Activated CD4-positive, alpha-beta T cell treated with anti-CD3 and anti-CD28 coated beads for 36 hours (primary cell): ENCODE measurements around the gene SDC3. TPM values are rescaled to one million over a fixed set of nuclear protein-coding genes. Genes with fewer than 3 reads are reported as not detected.

Experiments used
- ATAC-seq: fragments of 200-7000 bp; cut with Tn5 transposase; one replicate; pipeline ENCODE4 v1.10.0; 2021; ENCODE audit warnings: mild to moderate bottlenecking, moderate library complexity
- CTCF ChIA-PET: fragments of 350-600 bp; sonication (Branson Sonifier 250); formaldehyde crosslinking; loops from one replicate; lab custom pipeline; 2021; ENCODE audit warnings: antibody characterized with exemption; lab: Charles Lee
- POLR2A ChIA-PET: fragments of 350-600 bp; sonication (Branson Sonifier 250); formaldehyde crosslinking; loops from one replicate; lab custom pipeline; 2021; ENCODE audit warnings: antibody characterized with exemption, inconsistent platforms; lab: Charles Lee
- DNase-seq: peaks from one replicate; pipeline ENCODE4 v3.0.0-alpha.2; 2020
- H3K27ac Mint-ChIP-seq: one replicate; pipeline ENCODE4 v1.8.0; 2021; ENCODE audit warnings: mixed read lengths
- H3K27me3 Mint-ChIP-seq: one replicate; pipeline ENCODE4 v1.8.0; 2021; ENCODE audit warnings: mixed read lengths
- H3K36me3 Mint-ChIP-seq: one replicate; pipeline ENCODE4 v1.8.0; 2021; ENCODE audit warnings: low read depth, mixed read lengths
- H3K4me1 Mint-ChIP-seq: one replicate; pipeline ENCODE4 v1.8.0; 2021; ENCODE audit warnings: mixed read lengths
- H3K4me3 Mint-ChIP-seq: one replicate; pipeline ENCODE4 v1.8.0; 2021; ENCODE audit warnings: mild to moderate bottlenecking, moderate library complexity, mixed read lengths
- H3K9me3 Mint-ChIP-seq: one replicate; pipeline ENCODE4 v1.8.0; 2021; ENCODE audit warnings: low read depth, mixed read lengths
- intact Hi-C, 2 experiments: fragments of 100-400 bp; cut with DNase I in 1 of 2; cut with micrococcal nuclease in 1 of 2; formaldehyde crosslinking; loops; one replicate each; pipeline versions ENCODE4 v1.14.2 to v1.15.1; 2022 to 2024; cut with DNase I, micrococcal nuclease
- total RNA-seq, 2 experiments: library from RNA; stranded (reverse); gene quantifications; one replicate each; pipeline ENCODE4 v1.2.3, GENCODE V29; 2021

The SDC3 gene
- total RNA-seq, 2 experiments from 2014 or later, result 0.18 to 0.37 TPM

DNA sequence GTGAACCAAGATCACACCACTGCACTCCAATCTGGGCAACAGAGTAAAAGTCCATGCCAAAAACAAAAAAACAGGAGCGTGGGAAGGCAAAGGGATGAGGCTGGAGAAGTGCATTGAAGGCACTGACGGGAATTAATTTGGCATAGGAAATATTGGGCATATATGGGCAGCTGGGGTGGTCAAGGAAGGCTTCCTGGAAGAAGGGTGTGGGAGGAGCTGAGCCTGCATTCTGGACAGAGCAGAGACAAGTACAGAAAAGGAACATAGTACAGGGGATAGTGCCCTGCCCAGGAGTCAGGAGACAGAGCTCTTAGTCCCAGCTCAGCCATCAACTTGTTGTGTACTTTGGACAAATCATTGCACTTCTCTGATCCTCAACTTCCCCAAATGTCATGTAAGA is 11.7 kb downstream of the SDC3 start:
- no peaks in the 10 kb centered on the region for H3K27me3 Mint-ChIP-seq
- H3K4me1 Mint-ChIP-seq, result no peaks in the 10 kb centered on the region
- ChIA-PET POLR2A (interaction anchor here (0.5 kb wide), 1 partner anchor 36 kb away, joined by 3 read pairs; no protein-coding TSS in a partner anchor), CTCF (interaction anchor here (1.3 to 1.7 kb wide), 2 partner anchors 30 to 95 kb away, joined by 3 to 7 read pairs; no protein-coding TSS in a partner anchor)
- H3K9me3 Mint-ChIP-seq, result no peaks in the 10 kb centered on the region
- ATAC-seq (no peak), DNase-seq (no peak)
- intact Hi-C loops, result no loop called here
- H3K4me3 Mint-ChIP-seq, result no peak overlapping the region
- H3K36me3 Mint-ChIP-seq, result no peaks in the 10 kb centered on the region
- H3K27ac Mint-ChIP-seq, result no peak overlapping the region

DNA sequence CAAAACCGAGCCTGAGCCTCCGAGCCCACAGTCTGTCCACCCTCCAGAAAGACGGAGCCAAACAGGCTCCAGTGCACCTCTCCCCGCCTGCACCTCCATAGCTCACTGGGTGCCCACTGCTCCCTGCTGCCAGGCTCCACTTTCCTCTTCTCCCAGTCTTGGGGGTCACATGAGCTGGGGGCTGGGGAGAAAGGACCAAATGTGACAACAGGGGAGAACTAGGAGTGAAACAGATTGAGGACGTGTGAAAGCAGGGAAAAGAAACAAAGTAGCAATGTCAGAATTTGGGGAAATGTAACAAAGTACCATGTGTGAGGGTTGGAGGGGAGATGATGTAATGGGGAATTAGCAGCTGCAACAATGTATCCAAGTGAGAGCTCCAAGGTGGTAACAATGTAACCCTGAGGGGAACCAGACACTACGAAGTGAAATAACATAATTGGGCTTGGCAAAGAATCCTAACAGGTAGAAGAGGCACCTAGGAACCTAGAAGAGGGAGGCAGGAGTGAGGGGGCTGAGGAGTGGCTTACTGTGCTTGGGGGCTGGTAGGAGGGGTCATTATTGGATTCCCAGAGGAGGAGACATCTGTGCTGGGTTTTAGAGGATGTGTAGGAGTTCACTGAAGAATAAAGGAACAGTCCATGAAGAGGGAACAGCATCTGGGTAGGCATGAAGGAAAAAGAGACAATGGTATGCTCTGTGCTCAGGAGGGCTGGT is 12.5 kb downstream of the SDC3 start:
- Mint-ChIP-seq H3K4me1 (no peaks in the 10 kb centered on the region), H3K27me3 (no peaks in the 10 kb centered on the region), H3K9me3 (no peaks in the 10 kb centered on the region), H3K27ac (no peak overlapping the region), H3K4me3 (no peak overlapping the region), H3K36me3 (no peaks in the 10 kb centered on the region)
- ATAC-seq (no peak), DNase-seq (no peak)
- intact Hi-C loops, result no loop called here
- POLR2A ChIA-PET, result no interaction called here
- CTCF ChIA-PET, result no interaction called here

DNA sequence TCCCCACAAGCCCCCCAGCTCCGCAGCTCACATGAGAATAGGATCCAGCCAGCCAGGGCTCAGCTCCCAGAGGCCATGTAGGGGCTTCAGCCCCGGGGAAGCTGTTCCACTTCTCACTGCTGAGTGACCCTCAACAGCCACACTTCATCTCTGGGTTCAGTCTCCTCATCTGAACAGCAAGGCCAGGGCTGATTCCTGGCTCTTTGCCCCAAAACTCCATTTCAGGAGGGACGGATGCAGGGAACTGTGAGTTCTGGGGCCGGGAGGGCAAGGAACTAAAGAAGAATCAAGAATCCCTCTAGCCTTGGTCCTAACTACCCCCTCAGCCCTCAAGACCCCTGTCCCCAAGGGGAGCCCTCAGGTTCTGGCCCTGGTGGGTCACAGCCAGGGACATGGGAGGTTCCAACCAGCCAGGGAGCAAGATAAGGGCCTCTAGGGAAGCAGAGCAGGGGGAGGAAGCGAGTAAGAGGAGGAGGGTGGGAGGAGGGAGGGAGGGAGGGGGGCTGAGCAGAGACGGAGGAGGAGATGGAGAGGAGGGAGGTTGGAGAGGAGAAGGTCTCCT is 13.1 kb downstream of the SDC3 start:
- Mint-ChIP-seq H3K27me3 (no peaks in the 10 kb centered on the region), H3K27ac (no peak overlapping the region), H3K36me3 (no peaks in the 10 kb centered on the region), H3K9me3 (no peaks in the 10 kb centered on the region), H3K4me1 (no peaks in the 10 kb centered on the region), H3K4me3 (no peak overlapping the region)
- CTCF ChIA-PET, result interaction anchor here (0.8 kb wide), 1 partner anchor 113 kb away, joined by 3 read pairs; no protein-coding TSS in a partner anchor
- intact Hi-C loops, result no loop called here
- POLR2A ChIA-PET, result no interaction called here
- no peak for DNase-seq
- no peak for ATAC-seq

DNA sequence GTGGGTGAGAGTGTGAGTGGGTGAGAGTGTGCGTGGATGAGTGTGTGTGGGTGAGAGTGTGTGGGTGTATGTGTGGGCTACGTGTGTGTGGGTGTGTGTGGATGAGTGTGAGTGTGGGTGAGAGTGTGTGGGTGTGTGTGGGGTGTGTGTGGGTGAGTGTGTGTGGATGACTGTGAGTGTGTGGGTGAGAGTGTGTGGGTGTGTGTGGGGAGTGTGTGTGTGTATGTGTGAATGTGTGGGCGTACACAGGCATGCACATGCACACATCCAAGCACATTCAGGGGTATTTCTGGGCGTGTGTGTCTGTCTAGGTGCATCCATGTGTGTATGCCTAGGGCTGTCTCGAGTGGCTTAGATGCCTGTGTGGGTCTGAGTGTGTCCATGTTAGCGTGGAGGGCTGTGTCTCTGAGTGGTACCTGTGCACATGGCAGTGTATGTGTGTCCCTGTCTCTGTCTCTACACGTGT is 14.0 kb downstream of the SDC3 start:
- Mint-ChIP-seq H3K27me3 (peaks cover under 1% of the 10 kb centered on the region), H3K27ac (no peak overlapping the region), H3K4me1 (no peaks in the 10 kb centered on the region), H3K9me3 (no peaks in the 10 kb centered on the region), H3K36me3 (no peaks in the 10 kb centered on the region), H3K4me3 (no peak overlapping the region)
- intact Hi-C loops, result no loop called here
- CTCF ChIA-PET, result interaction anchor here (0.8 kb wide), 1 partner anchor 112 kb away, joined by 3 read pairs; no protein-coding TSS in a partner anchor
- POLR2A ChIA-PET, result no interaction called here
- no peak for DNase-seq
- no peak for ATAC-seq

DNA sequence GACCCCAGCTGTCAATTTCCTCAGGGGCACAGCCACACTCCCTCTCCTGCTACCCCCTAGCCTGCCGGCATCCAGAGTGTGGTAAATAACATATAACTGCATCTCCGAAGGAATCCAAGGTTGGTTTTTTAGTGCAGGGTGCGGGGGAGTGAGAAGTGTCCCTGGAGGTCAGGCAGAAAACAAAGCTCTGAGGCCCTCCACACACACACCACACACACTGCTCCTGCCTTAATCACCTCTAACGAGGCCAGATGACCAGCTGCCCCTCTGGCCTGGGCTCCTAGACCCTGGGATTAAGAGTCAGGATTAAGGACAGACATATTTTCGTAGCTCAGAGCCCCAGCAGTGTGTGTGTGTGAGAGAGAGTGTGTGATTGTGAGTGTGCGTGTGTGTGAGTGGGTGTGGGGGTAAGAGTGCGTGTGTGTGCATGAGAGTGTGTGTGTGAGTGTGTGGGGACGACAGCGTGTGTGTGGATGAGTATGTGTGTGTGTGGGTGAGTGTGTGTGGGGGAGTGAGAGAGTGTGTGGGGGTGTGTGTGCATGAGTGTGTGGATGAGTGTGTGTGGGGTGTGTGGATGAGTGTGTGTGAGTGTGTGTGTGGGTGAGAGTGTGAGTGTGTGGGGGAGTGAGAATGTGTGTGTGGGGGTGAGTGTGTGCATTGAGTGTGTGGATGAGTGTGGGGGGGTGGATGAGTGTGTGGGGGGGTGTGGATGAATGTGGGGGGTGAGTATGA is 14.6 kb downstream of the SDC3 start:
- H3K27me3 Mint-ChIP-seq, result peaks cover 2% of the 10 kb centered on the region
- no peak overlapping the region for H3K4me3 Mint-ChIP-seq
- no peak overlapping the region for H3K27ac Mint-ChIP-seq
- ChIA-PET POLR2A (no interaction called here), CTCF (no interaction called here)
- no peaks in the 10 kb centered on the region for H3K4me1 Mint-ChIP-seq
- no peaks in the 10 kb centered on the region for H3K9me3 Mint-ChIP-seq
- no peaks in the 10 kb centered on the region for H3K36me3 Mint-ChIP-seq
- ATAC-seq, result no peak
- intact Hi-C loops, result no loop called here
- no peak for DNase-seq

DNA sequence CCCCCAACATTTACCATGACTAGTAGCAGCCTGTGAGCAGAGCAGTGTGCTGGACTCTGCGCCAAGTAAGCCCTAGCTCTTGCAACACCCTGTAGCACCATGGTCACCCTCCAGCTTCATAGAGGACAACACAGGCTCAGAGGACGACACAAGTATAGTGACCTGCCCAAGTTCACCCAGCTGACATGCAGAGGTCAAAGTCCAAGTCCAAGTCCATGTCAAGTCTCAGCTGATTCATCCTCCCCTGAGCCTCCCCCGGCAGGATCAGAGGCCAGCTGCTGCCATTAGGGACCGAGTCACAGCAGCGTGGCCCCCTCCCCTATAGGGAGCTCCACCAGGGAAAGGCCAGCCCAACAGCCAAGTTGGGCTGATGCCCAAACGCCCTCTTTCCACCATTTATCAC is 15.9 kb downstream of the SDC3 start:
- no peak for DNase-seq
- H3K4me1 Mint-ChIP-seq, result no peaks in the 10 kb centered on the region
- H3K9me3 Mint-ChIP-seq, result no peaks in the 10 kb centered on the region
- ChIA-PET POLR2A (interaction anchor here (0.6 kb wide), 1 partner anchor 36 kb away, joined by 3 read pairs; no protein-coding TSS in a partner anchor), CTCF (interaction anchor here (0.6 to 1.0 kb wide), 2 partner anchors 10 to 47 kb away, joined by 3 read pairs; no protein-coding TSS in a partner anchor)
- intact Hi-C loops, result no loop called here
- no peak overlapping the region for H3K4me3 Mint-ChIP-seq
- ATAC-seq, result no peak
- peaks cover 2% of the 10 kb centered on the region for H3K27me3 Mint-ChIP-seq
- H3K27ac Mint-ChIP-seq, result no peak overlapping the region
- H3K36me3 Mint-ChIP-seq, result no peaks in the 10 kb centered on the region

DNA sequence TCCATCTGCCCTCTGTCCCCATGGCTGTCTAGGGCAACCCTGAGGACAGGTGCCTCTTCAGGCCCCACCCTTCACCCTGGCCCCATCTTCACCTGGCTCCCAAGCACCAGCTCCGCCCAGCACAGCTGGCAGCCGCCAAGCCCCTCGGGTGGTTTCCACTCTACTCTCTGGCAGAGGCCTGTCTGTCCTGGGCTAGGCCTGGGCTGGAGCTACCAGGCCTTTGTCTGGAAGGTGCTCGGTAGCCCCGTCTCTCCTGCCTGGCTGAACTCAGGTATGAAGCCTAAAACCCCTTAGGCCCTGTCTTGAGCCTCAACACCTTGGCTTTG is 17.4 kb downstream of the SDC3 start:
- Mint-ChIP-seq H3K36me3 (no peaks in the 10 kb centered on the region), H3K27ac (no peak overlapping the region), H3K4me3 (no peak overlapping the region), H3K27me3 (peaks cover 7% of the 10 kb centered on the region), H3K9me3 (no peaks in the 10 kb centered on the region), H3K4me1 (no peaks in the 10 kb centered on the region)
- ChIA-PET CTCF (no interaction called here), POLR2A (no interaction called here)
- DNase-seq (no peak), ATAC-seq (no peak)
- intact Hi-C loops, result no loop called here

DNA sequence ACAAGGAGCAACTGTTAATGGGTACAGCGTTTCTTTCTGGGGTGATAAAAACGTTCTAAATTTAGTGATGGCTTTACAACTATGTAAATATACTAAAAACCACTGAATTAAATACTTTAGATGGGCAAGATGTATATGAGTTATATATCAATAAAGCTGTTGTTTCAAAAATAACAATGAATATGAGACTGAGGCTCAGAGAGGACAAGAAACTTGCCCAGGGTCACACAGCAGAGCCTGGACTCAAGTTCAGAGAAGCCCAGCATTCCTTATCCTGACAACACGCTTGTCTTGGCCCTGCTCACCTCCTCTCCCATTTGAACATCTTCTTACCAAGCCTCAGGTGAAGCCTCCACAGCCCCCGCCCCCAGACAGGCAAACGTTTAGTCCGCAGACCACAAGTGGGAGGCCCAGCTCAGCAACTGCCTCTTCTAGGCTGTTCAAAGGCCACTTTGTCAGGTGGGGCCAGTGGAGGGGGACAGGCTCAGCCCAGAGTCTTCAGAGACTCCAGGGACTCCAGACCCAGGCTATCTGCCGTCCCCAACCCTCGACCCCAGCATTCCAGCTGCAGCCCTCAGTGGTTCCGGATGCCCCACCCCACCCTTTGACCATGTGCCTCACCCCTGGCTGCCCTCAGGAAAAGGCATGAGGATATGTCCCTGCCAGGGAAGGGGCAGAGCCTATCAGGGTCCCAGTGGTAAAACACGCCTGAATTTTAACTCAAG is 17.9 kb downstream of the SDC3 start:
- Mint-ChIP-seq H3K9me3 (no peaks in the 10 kb centered on the region), H3K4me1 (no peaks in the 10 kb centered on the region), H3K36me3 (no peaks in the 10 kb centered on the region), H3K27me3 (peaks cover 9% of the 10 kb centered on the region), H3K27ac (no peak overlapping the region), H3K4me3 (no peak overlapping the region)
- CTCF ChIA-PET, result no interaction called here
- POLR2A ChIA-PET, result no interaction called here
- intact Hi-C loops, result no loop called here
- DNase-seq (no peak), ATAC-seq (no peak)

DNA sequence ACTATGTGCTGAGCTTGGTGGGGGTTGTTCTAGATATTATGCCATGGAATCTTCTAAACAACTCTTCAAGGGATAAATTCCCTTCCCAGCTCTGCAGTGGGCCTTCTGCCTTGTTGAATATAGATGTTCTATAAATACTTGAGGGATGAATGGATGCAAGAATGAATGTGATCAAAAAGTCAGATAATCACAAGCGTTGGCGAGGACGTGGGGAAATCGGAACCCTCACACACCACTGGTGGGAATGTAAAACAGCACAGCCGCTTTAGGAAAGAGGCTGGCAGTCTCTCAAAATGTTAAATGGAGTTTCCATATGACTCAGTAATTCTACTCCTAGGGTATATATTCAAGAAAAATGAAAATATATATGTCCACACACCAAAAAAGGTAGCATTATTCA is 19.0 kb downstream of the SDC3 start:
- H3K4me3 Mint-ChIP-seq, result no peak overlapping the region
- ChIA-PET CTCF (interaction anchor here (0.6 kb wide), 1 partner anchor 88 kb away, joined by 3 read pairs; no protein-coding TSS in a partner anchor), POLR2A (no interaction called here)
- H3K36me3 Mint-ChIP-seq, result no peaks in the 10 kb centered on the region
- H3K4me1 Mint-ChIP-seq, result no peaks in the 10 kb centered on the region
- no peaks in the 10 kb centered on the region for H3K9me3 Mint-ChIP-seq
- no peak overlapping the region for H3K27ac Mint-ChIP-seq
- intact Hi-C loops, result no loop called here
- ATAC-seq (no peak), DNase-seq (no peak)
- H3K27me3 Mint-ChIP-seq, result peaks cover 9% of the 10 kb centered on the region

DNA sequence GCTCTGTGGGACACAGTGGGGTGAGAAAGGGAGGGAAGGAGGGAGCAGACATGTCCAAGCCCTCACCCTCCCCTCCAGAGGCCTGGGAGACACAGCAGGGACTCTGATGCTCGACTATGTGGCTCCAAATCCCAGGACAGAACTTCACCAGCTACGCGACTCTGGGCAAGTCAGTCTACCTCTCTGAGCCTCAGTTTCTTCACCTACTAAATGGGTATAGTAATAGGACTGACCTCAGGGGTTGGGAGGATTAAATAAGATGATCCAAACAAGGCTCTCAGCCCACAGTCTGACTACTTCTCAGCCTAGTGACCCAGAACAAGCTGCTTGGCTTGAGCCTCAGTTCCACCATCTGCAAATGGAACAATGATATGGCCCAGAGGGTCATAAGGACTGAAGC is 19.6 kb downstream of the SDC3 start:
- no peak for DNase-seq
- H3K4me3 Mint-ChIP-seq, result no peak overlapping the region
- peaks cover 9% of the 10 kb centered on the region for H3K27me3 Mint-ChIP-seq
- H3K36me3 Mint-ChIP-seq, result no peaks in the 10 kb centered on the region
- intact Hi-C loops, result no loop called here
- no peaks in the 10 kb centered on the region for H3K9me3 Mint-ChIP-seq
- CTCF ChIA-PET, result interaction anchor here (0.6 kb wide), 1 partner anchor 88 kb away, joined by 3 read pairs; no protein-coding TSS in a partner anchor
- H3K27ac Mint-ChIP-seq, result no peak overlapping the region
- POLR2A ChIA-PET, result interaction anchor here (0.6 kb wide), 1 partner anchor 199 kb away, joined by 6 read pairs; no protein-coding TSS in a partner anchor
- no peaks in the 10 kb centered on the region for H3K4me1 Mint-ChIP-seq
- ATAC-seq, result no peak

DNA sequence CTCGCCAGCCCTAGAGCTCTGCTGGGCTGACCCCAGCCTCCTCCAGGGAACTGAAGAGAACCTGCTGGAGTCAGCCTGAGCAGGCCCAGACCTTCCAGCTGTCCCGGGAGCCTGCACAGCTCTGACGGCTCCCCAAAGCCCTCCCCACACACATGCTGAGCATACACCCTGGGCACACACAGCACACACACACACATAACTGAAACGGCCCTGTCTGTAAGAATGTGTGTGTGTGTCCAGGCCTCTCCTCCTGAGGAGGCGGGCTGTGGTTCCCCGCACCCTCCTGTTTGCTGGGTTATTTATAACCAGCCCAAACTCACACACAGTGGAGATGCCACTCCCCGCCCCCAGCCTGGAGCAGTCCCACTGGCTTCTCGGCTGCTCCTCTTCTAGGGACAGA is 20.2 kb downstream of the SDC3 start:
- ATAC-seq (no peak), DNase-seq (no peak)
- Mint-ChIP-seq H3K27me3 (peaks cover 9% of the 10 kb centered on the region), H3K36me3 (no peaks in the 10 kb centered on the region), H3K27ac (no peak overlapping the region), H3K4me3 (no peak overlapping the region), H3K4me1 (no peaks in the 10 kb centered on the region), H3K9me3 (no peaks in the 10 kb centered on the region)
- intact Hi-C loops, result no loop called here
- ChIA-PET CTCF (interaction anchor here (0.5 kb wide), 1 partner anchor 11 kb away, joined by 3 read pairs; no protein-coding TSS in a partner anchor), POLR2A (interaction anchor here (0.6 kb wide), 1 partner anchor 200 kb away, joined by 6 read pairs; no protein-coding TSS in a partner anchor)
